Type B pancreatic cell (in vitro differentiated cells): Measurements from ENCODE around the gene CPTP. TPM values are rescaled to one million over a fixed set of nuclear protein-coding genes. Genes with fewer than 3 reads are reported as not detected.

Experiments used
- DNase-seq: peaks from one replicate; pipeline ENCODE4 v3.0.0; 2021; ENCODE audit warnings: mixed read lengths; ENCODE audit not compliant: unreplicated experiment; ENCODE audit errors: extremely low spot score
- H3K27ac Mint-ChIP-seq: 2 replicates; pipeline ENCODE4 v1.8.0; 2021; ENCODE audit warnings: mild to moderate bottlenecking, mixed read lengths
- H3K27me3 Mint-ChIP-seq: 2 replicates; pipeline ENCODE4 v1.8.0; 2021; ENCODE audit warnings: mixed read lengths
- H3K36me3 Mint-ChIP-seq: 2 replicates; pipeline ENCODE4 v1.8.0; 2021; ENCODE audit warnings: mixed read lengths
- H3K4me1 Mint-ChIP-seq: one replicate; pipeline ENCODE4 v1.8.0; 2021; ENCODE audit warnings: mixed read lengths; ENCODE audit not compliant: unreplicated experiment
- H3K4me3 Mint-ChIP-seq: 2 replicates; pipeline ENCODE4 v1.8.0; 2021; ENCODE audit warnings: mild to moderate bottlenecking, mixed read lengths
- H3K9me3 Mint-ChIP-seq: 2 replicates; pipeline ENCODE4 v1.8.0; 2021; ENCODE audit warnings: mixed read lengths
- total RNA-seq: library from RNA; stranded (reverse); gene quantifications from 2 replicates; pipeline ENCODE4 v1.2.1, GENCODE V29; 2021; ENCODE audit warnings: low replicate concordance
- TF ChIP-seq, protein P1 (sequence below): fragments of 200-600 bp; sonication (generic); conservative IDR thresholded peaks from 2 replicates; pipeline ENCODE4 v1.5.0; 2021; ENCODE audit warnings: antibody characterized with exemption, mild to moderate bottlenecking

The CPTP gene
- total RNA-seq, 1 donor from 2014 or later = 24.2 TPM

- Mint-ChIP-seq H3K4me1 (peaks cover 14% of the 10 kb centered on the region), H3K27me3 (no peaks in the 10 kb centered on the region), H3K4me3 (peak overlapping the region; percentile 85), H3K9me3 (no peaks in the 10 kb centered on the region), H3K36me3 (no peaks in the 10 kb centered on the region), H3K27ac (peak overlapping the region; percentile 46)
- no peak for DNase-seq
- TF ChIP-seq, protein P1, sequence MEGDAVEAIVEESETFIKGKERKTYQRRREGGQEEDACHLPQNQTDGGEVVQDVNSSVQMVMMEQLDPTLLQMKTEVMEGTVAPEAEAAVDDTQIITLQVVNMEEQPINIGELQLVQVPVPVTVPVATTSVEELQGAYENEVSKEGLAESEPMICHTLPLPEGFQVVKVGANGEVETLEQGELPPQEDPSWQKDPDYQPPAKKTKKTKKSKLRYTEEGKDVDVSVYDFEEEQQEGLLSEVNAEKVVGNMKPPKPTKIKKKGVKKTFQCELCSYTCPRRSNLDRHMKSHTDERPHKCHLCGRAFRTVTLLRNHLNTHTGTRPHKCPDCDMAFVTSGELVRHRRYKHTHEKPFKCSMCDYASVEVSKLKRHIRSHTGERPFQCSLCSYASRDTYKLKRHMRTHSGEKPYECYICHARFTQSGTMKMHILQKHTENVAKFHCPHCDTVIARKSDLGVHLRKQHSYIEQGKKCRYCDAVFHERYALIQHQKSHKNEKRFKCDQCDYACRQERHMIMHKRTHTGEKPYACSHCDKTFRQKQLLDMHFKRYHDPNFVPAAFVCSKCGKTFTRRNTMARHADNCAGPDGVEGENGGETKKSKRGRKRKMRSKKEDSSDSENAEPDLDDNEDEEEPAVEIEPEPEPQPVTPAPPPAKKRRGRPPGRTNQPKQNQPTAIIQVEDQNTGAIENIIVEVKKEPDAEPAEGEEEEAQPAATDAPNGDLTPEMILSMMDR = no peak
Measured at GRCh38 chr1:1347026-1347595, 22.5 kb downstream of the CPTP start.

- H3K27ac Mint-ChIP-seq = peak overlapping the region; percentile 46
- H3K27me3 Mint-ChIP-seq = peaks cover 5% of the 10 kb centered on the region
- TF ChIP-seq, protein P1 = no peak
- no peaks in the 10 kb centered on the region for H3K9me3 Mint-ChIP-seq
- H3K4me1 Mint-ChIP-seq = peaks cover 17% of the 10 kb centered on the region
- H3K36me3 Mint-ChIP-seq = no peaks in the 10 kb centered on the region
- no peak for DNase-seq
- peak overlapping the region; percentile 85 for H3K4me3 Mint-ChIP-seq
Measured at GRCh38 chr1:1347663-1348419, 23.2 kb downstream of the CPTP start.

- peaks cover 8% of the 10 kb centered on the region for H3K27me3 Mint-ChIP-seq
- TF ChIP-seq, protein P1 = no peak
- peak overlapping the region; percentile 16 for H3K27ac Mint-ChIP-seq
- DNase-seq = no peak
- H3K4me1 Mint-ChIP-seq = peaks cover 17% of the 10 kb centered on the region
- peak overlapping the region; percentile 85 for H3K4me3 Mint-ChIP-seq
- H3K36me3 Mint-ChIP-seq = no peaks in the 10 kb centered on the region
- no peaks in the 10 kb centered on the region for H3K9me3 Mint-ChIP-seq
Measured at GRCh38 chr1:1348420-1349255, 24.0 kb downstream of the CPTP start.

GRCh38 chr1:1349256-1350012, 24.8 kb downstream of the CPTP start, which contains the start of gene DVL1:
DVL1 (minus strand) TSS chr1:1349418; CDS start chr1:1349065, 353 bp downstream.
- Mint-ChIP-seq H3K27ac (peak within 1 kb of the TSS; percentile 16), H3K9me3 (no peaks in the 10 kb centered on the region), H3K27me3 (peaks cover 8% of the 10 kb centered on the region), H3K4me1 (peaks cover 17% of the 10 kb centered on the region), H3K4me3 (peak within 1 kb of the TSS; percentile 85), H3K36me3 (no peaks in the 10 kb centered on the region)
- DNase-seq = no peak
- TF ChIP-seq, protein P1 = peak; percentile 69
